NCI-H2227 (cell line): ENCODE measurements around the gene WHRN.

Source experiments
- DNase-seq: peaks from one replicate; lab custom pipeline; 2025; ENCODE audit not compliant: unreplicated experiment; lab: John Stamatoyannopoulos, UW

The WHRN gene

DNA sequence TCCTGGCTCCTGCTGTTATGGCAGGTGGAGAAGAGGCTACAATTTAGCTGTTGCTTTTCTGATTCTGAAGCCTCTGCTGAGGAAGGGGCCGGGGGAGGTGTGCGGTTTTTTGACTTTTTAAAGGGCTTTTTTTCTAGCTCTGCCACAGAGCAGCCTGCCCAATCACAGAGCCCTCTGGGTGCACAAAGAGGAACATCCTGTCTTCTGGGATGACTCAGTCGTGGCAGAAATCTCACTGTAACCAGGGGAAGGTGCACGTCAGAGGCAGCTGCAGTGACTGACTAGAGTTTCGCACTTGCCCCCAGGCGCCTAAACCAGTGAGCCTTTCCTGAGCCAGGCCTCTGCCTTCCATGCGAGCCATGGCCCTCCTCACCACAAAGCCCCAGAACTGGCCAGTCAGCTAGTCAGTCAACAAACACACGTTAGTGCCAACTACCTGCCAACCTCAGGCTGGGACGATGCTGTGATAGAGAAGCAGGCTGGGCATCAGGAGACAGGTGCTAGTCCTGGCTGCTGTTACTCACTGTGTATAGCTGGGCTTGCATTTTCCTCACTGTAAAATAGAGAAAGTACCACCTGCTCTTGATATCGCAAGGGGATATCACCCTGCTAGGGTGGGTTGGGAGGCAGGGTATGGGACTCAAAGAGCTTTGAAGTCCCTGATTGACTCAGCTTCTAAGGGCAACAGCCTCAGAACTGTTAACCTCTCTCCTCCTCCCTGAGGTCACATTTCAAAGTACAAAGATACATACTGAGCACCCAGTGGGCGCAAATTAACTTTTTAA, 119.7 kb downstream of the WHRN start:
- DNase-seq, result no peak

DNA sequence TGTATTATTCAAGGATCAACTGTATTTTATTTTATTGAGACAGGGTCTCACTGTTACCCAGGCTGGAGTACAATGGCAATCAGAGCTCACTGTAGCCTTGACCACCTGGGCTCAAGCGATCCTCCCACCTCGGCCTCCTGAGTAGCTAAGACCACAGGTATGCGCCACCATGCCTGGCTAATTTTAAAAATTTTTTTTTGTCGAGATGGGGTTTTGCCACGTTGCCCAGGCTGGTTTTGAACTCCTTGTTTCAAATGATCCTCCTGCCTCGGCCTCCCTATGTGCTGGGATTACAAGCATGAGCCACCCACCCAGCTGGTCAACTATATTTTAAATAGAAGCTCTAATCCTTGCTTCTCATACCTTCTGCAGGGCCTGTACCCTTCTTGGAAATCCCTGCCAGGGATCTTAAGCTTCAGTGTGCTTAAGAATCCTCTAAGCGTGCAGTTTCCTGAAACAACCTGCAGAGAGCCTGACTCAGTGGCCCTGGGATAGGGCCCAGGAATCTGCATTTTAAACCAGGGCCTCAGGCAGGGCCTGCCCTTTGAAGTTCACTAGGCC, 120.4 kb downstream of the WHRN start:
- DNase-seq, result no peak

DNA sequence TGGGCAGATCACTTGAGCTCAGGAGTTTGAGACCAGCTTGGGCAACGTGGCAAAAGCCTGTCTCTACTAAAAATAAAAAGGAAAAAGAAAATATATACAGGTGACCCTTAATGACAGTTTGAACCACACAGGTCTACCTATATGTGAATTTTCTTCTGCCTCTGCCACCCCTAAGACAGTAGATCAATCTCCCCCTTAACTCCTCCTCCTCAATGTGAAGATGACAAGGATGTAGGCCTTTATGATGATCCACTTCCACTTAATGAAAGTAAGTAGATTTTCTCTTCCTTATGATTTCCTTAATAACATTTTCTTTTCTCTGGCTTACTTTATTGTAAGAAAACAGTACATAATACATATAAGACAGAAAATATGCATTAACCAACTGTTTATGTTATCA, 120.9 kb downstream of the WHRN start:
- DNase-seq, result no peak

DNA sequence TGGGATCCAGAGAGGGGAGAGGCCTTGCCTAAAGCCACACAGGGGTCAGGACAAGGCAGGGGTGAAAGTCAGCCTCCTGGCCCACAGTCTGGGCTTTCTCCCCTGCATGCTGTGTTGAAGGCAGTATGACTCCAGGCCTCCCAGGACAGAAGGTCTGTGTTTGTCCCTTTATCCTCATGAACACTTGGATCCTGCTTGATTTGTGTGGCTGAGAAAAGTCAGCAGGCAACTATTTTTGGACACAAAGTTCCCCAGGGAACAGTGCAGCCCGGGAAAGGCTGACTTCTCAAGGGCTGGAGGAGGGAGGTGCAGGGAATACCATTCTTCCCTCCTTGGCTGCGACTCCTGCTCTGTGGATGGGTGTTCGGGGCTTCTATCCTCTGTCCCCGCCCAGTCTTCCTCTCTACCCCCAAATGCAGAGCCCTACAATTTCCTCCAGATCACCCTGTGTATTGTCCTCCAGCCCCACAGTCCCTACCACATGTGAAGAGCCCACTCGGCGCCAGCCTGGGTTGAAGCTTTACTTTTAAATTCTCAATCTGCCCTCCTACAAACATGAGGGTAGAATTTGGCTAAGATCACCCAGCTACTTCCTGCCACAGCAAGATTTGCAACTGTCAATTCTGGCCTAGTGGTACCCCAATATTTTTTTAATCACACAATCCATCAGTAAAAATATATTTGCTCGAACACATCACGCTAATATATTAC, 121.6 kb downstream of the WHRN start:
- no peak for DNase-seq

DNA sequence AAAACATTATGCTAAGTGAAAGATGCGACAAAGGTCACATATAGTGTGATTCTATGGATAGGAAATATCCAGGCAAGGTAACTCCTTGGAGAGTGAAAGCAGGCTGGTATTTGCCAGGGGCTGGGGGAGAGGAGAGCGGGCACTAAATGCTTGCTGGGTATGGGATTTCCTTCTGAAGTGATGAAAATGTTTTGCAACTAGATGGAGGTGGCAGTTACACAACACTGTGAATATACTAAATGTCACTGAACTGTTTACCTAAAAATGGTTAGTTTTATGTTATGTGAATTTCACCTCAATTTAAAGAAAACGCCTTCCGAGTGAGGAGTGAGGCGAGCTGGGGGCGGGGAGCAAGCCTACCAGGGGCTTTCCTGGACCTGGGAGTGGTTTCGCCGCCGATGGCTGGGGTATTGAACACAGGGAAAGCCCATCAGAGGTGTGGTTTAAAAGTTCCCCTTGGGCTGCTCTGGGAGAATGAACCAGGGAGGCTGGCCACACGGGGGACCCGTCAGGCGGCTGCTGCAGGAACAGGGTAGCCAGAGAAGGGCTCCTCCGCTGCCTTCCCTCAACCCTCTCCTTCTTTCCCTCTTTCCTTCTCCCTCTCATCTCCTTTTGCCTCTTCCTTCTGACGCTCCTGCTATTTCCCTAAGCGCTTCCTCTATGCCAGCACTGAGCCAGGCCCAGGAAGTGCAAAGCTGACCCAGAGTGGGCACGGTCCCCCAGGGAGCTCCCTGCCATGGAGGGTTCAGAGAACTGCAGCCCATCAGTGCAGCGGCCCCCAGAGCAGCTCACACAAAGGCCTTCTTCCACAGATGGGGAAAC, 122.4 kb downstream of the WHRN start:
- no peak for DNase-seq

DNA sequence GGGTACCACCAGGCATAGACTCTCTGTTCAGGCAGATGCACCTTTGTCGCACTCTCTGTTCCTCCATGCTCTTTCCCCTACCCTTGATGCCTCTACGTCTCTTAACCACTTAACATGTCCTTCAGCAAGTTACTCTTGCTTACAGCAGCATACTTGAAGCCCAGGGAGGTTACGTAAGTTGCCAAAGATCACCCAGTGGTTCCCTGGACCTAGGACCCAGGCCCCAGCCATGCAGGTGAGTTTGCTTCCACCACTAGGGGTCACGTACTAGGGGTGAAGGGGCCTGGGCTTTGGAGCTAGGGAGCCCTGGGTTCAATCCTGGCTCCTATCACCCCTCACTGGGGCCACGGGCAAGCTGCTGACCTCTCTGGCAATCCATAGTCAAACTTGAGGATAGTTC, 126.4 kb downstream of the WHRN start:
- no peak for DNase-seq

DNA sequence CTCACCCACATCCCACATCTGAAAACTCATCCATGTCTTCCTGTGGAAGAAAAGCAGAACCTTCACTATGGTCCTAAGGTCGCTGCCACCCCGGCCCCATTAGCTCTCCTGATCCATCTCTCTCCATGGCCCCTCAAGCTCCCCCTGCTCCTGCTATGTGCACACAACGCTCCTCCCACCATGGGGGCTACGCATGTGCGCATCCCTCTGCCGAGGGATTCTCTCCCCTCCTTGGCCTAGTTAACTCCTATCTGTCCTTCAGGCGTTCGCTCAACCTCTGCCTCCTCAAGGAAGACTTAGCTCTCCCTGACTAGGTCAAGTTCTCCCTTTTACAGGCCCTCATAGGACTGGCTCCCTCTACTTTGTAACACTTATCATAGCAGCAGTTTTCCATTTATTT, 127.3 kb downstream of the WHRN start:
- no peak for DNase-seq

DNA sequence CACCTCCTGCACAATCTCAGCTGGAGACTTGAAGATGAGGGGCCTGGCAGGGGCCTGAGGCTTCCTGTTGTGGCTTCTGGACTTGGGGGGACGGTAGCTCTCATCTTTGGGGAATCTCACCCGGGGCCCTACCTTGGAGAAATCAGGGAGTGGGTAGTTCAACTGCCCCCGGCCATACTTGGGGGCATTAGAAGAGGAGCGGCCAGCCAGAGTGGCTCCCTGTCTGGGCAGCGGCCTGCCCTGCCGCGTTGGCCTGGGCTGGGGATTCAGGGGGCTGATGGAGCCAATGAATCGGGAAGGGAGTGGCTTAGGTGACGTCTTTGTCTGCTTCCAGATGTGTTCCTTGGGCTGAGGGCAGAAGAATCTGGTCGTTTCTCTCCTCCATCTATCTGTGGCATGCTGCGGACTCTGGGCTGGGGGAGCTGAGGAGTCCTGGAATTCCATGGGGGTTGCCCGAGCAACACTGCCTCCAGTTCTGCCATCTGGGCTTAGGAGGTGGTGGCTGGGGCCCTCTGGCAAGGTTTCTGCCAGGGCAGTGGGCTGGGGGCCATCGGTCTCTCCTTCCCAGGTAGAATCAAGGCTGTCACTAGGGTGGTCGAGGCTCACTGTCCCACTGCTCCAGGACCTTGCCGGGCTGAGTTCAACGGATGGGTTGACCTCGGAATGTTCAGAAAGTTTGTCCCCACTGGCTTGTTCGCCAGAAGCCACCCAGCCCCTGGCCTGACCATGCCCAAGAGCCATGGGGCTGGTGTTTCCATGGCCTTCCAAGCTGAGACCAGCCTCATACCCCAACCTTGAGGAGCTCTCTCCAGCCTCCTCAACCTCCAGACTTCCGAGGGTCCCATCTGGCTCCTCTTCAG, 128.5 kb downstream of the WHRN start:
- no peak for DNase-seq

DNA sequence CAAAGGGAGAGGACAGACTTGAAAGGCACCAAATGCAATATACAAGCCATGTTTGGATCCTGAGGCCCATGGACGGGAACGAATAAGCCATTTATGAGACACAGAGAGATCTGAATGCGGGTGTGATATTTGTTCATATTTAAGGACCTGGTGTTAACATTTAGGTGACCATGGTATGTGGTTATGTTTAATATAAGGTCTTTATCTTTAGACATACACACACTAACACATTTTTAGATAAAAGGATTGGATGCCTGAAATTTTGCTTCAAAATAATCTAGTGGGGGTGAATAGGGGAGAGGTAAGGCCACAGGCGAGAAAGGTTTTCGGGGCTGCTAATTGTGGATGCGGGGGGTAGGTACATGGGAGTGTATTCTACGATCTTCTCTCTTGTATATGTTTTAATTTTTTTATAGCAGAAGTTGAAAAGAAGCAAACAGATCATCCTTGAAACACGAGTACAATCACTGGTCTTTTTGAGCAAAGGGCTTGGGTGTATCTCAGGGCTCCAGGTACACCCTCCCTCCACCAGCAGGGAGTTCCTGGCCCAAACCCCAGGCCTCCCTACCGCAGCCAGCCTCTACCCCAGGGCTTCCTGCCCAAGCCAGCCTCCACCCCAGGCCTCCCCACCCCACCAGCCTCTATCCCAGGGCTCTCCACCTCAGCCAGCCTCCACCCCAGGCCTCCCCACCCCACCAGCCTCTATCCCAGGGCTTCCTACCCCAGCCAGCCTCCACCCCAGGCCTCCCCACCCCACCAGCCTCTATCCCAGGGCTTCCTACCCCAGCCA, 129.7 kb downstream of the WHRN start:
- DNase-seq, result no peak

DNA sequence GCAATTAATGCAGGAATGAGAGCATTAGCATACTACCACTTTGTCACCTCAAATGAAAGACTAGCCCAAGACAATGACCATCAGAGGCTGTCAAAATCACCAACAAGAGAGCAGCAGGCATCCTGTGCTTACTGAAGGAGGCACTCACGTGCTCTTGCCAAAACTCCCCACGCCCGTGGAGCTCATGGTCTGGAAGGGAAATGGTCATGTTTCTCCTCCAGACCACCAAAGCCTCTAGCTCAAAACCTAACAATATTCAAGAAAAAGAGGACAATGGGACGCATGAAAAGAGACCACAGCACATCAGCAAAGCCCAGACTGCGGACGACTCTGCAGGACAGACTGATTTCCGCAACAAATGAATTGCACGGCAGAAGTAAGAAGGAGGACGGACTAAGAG, 130.3 kb downstream of the WHRN start:
- DNase-seq, result no peak

DNA sequence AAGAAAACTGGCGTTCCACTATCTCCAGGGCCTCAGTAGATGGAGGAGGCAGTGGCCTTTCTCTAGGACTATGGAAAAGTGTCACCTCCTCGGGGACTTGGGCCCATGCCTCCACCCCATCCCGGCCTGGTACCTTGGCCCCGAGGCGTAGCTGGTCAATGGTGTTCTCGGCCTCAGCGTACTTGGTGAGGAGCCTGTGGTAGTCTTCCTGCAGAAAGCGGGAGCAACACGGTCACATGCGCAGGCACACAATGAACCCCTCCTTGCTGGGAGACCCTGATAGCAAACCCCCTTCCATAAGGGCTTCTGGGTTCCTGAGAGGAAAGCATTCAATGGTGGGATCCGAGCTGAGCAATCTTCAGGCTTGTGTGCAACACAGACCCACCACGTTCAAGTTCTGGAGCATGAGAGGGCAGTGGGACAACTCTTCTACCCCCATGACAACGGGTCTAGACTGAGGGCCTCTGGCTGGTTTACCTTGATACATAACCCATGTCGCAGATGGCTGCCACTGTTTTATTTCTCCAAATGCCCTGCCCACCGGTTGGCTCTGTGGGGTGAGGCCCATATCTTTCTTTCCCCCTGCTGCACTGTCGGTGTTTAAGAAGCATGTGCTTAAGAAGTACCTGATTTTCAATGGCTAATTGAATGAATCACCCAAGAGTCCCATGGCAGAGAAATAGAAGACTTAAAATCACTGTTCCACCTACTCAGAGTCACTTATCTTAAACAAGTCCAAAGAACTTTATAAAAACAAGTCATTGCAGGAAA, 131.1 kb downstream of the WHRN start:
- DNase-seq, result no peak

DNA sequence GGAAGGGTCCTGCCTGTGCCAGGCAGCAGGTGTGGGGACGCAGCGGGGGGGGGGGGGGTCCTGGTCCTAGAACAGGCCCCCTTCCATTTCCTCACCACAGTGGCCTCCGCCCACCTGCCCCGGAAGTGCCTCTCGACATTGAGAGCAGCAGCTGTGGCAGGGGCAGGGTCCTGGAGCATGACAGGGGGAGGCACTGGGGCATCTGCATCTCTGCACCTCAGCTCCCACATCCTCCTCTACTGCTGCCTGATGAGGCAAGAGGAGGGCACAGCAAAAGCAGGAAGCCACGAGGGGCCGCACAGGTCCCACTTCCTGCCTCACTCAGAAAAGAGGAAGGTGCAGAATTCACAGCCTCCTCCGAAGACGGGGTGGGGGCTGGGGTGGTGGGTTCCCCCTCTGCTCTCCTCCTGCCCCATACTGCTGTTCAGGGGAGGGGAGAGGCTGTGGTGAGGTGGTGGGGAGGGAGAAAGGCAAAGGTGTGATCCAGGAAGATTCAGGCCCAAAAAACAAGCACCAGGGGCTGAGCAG, 132.3 kb downstream of the WHRN start:
- DNase-seq, result no peak

DNA sequence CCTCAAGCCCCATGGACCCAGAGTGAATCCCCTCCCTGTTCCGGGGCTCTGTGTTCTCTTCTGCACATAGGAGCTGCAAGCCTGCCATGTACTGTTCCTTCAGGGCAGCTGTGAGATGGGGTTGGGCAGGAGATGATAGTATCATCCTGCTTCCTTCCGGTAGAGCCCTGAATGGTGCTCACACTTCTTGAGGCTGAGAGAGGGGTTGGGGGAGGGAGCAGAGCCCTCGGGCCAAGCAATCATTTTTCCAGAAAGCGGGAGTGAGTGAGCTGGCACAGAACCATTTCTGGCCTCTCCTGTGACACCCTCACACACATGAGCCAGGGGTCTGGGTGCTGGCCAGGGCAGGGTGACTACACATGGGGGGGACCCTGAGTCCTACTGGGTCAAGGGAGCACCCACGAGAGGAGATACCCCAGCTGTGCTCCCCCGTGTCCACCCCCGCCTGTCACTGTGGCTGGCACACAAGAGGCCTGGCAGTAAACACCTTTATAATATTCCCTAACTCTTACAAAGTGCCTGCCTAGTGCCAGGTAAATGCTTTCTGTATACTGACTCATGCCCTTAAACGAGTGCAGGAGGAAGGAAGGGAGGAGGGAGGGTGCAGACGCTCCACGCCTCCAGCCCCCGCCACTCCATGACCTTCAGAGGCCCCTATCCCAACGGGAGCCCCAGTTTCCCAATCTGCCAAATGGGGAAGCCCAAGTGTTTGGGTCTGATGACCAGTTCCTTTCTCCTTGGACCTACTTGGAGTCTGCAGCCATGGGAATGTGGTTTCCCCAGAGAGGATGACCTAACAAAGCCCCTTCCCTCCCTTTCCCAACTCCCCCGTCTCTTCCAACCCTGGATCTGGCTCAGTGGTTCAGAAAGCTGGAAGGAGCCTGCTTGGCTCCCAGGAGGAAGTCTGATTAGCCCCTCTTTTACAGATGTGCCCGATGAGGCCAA, 133.0 kb downstream of the WHRN start:
- no peak for DNase-seq

DNA sequence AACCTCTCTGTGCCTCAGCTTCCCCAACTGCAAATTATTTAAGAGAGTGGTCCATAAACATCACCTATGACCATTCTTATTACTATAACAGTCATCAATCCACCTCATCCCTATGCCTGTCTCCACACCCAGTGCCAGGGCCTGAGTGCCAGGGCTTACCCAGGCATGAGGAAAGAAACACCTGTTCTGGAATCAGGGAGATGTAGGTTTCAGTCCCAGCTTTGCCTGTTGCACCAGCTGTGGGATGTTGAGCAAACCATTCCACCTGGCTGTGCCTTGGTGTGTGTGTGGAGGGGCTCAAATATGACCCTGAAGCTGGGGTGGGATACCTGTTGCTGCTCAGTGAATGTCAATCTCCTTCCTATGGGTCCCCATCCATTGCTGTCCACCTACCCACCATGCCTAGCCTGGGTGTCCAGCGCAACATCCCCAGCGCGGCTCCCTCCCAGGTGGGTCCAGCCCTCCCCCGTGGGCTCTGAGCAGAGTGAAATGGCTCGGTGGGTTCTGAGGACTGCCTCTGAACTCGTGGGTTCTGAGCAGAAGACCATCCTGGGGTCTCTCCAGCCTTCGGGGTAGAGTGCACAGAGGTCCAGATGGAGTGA, 133.8 kb downstream of the WHRN start:
- DNase-seq, result no peak

DNA sequence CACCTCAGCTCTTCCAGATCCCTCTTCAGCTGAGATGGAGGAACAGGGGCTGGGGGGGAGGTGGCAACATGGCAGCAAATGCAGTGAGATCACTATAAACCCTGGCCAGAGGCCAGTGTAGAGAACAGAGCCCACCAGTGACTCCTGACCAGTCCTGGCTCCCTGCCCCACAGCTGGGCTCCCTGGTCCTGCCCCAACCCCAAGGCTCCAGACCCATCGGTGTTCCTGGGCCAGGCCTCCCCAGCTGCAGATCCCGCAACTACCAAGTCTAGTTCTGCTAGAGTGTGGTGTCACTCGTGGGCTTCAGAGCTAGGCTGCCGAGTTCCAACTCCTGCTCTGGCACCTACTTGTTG, 134.3 kb downstream of the WHRN start:
- DNase-seq, result no peak

DNA sequence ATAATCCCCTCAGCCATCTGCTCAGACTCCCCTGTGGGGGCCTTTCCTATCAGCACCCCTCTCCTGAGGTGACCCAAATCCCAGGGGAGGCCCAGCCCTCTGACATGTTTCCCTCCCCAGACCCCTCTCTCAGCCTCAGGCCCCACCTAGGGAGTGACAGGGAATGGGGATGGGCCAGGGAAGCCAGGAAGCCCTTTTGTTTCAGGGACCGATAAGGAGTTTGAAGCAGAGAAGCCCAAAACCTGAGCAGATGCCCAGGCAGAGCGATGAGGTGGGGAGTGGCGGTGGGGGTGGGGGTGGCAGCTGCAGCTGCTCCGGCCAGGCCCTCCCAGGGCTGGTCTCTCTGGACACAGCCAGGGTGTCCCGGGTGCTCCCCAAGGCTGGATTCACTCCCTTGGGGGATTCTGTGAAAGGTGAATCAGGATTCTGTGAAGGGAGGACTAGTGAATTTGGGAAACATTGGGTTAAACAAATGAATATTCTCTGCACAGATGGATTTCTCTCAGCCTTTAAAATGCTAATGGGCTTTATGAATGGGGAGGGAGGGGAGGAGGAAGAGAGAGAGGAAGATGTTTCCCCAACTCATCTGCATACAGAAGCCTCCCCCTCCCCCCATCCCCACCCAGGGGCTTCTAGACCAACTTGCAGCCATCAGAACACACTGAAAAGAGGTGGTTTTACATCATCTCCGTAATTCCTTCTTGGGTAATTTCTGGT, 134.9 kb downstream of the WHRN start:
- DNase-seq, result no peak
